PC-9 (cell line): ENCODE results near the gene INSR.

Experiments used
- EZH2 ChIP-seq: fragments of 200-600 bp; sonication (generic); IDR thresholded peaks from 2 replicates; pipeline ENCODE4 v1.8.0; 2017; ENCODE audit warnings: antibody characterized with exemption, low read depth
- TF ChIP-seq, protein P1 (sequence below): fragments of 200-600 bp; sonication (generic); conservative IDR thresholded peaks from 2 replicates; pipeline ENCODE4 v1.6.1; 2017; ENCODE audit warnings: mixed run types, antibody characterized with exemption, mild to moderate bottlenecking, moderate library complexity

DNA sequence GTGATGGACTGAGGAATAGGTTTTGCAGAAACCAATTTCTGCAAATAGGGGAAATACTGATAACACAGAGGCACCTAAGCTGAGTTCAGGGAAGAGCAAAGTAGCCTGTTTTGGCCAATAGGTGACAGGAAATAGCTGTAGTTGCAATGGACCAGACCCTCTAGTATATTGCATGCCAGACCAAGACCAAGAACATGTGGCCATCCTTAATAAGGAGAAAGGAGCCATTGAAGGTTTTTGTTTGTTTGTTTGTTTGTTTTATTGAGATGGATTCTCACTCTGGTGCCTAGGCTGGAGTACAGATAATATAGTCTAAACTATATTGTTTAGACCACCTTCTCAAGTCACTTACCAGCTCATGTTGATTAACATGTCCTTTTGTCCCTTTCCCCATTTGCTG is 123.2 kb downstream of the INSR start:
- TF ChIP-seq, protein P1, sequence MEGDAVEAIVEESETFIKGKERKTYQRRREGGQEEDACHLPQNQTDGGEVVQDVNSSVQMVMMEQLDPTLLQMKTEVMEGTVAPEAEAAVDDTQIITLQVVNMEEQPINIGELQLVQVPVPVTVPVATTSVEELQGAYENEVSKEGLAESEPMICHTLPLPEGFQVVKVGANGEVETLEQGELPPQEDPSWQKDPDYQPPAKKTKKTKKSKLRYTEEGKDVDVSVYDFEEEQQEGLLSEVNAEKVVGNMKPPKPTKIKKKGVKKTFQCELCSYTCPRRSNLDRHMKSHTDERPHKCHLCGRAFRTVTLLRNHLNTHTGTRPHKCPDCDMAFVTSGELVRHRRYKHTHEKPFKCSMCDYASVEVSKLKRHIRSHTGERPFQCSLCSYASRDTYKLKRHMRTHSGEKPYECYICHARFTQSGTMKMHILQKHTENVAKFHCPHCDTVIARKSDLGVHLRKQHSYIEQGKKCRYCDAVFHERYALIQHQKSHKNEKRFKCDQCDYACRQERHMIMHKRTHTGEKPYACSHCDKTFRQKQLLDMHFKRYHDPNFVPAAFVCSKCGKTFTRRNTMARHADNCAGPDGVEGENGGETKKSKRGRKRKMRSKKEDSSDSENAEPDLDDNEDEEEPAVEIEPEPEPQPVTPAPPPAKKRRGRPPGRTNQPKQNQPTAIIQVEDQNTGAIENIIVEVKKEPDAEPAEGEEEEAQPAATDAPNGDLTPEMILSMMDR: no peak
- no peak for TF ChIP-seq EZH2
